Measurements from ENCODE around the gene DUSP18. TPM values are rescaled to one million over a fixed set of nuclear protein-coding genes. Genes with fewer than 3 reads are reported as not detected.

The DUSP18 gene
- total and polyA plus RNA-seq, 2 of the 4 experiments (the other 2 are of a cell fraction): 14.9 TPM

DNA sequence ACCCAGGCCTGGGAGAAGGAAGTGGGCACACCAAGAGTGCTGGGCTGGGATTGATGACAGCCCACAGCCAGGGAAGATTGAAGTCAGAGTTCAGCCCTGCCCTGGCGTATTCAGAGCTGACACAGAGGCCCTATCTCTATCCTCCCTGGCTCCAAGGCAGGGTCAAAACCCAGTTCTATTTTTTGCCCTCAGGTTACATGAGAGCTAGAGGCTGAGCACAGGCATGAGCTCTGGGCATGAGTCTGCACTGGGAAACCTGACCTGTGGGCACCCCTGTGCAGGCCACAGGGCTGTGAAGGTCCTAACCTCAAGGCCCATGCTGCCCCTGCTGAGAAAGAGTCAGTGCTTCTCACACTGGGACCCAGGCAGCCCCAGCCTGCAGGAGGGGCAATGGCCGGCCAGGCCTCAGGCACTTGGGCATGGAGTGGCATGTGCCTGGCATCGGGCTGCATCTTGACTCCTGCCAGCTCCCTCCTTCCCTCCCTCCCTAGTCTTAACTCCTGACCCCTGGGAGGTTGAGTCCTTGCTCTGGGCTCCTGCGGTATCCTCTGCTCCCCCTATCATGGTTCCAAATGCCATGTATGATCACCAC lies 26.7 kb downstream of the DUSP18 start:
- dilution Hi-C loops (cut with HindIII; ENCODE audit: low sequenced_read_pairs, unreplicated experiment): no loop called here
- CTCF ChIA-PET: interaction anchor here (0.6 kb wide), 1 partner anchor 23 kb away, joined by 3 read pairs; no protein-coding TSS in a partner anchor
- 100% methylated on average over 2 of the region's 4 CpGs; no CpG with 5 or more reads in 1 of the 2 experiments for WGBS, 2 experiments (ENCODE audit: extremely low coverage in 2 of 2, insufficient read length in 1 of 2)

More for the DNA sequence above, 26.7 kb downstream of the DUSP18 start:
- H2BK15ac ChIP-seq (ENCODE audit: low read depth, low read length): no peak overlapping the region
- in situ Hi-C loops (cut with MboI; ENCODE audit: low sequenced_read_pairs): no loop called here
- no peak overlapping the region for H3K27ac ChIP-seq (ENCODE audit: insufficient read depth, low read length)
- no peak overlapping the region for H3K56ac ChIP-seq (ENCODE audit: extremely low read depth, insufficient read depth, low read length)
- H3K14ac ChIP-seq (replicated peaks; ENCODE audit: low read depth, low read length): no peak overlapping the region
- no peaks in the 10 kb centered on the region for H3K36me3 ChIP-seq (ENCODE audit: control insufficient read depth, insufficient read depth, low read length)
- no peak overlapping the region for H2BK20ac ChIP-seq (ENCODE audit: low read depth, low read length)
- DNase-seq (no peak), ATAC-seq (ENCODE audit: low read depth) (no peak)
- H3K4me1 ChIP-seq (ENCODE audit: control insufficient read depth, insufficient read depth, low read length): peaks cover 23% of the 10 kb centered on the region
- H3K9ac ChIP-seq (ENCODE audit: low read depth, low read length): no peak overlapping the region
- H4K91ac ChIP-seq (ENCODE audit: insufficient read depth, low read depth, low read length): no peak overlapping the region
- no peak overlapping the region for H4K8ac ChIP-seq (ENCODE audit: low read depth in 2 of 2, low read length in 2 of 2)
- TF ChIP-seq, protein P1, sequence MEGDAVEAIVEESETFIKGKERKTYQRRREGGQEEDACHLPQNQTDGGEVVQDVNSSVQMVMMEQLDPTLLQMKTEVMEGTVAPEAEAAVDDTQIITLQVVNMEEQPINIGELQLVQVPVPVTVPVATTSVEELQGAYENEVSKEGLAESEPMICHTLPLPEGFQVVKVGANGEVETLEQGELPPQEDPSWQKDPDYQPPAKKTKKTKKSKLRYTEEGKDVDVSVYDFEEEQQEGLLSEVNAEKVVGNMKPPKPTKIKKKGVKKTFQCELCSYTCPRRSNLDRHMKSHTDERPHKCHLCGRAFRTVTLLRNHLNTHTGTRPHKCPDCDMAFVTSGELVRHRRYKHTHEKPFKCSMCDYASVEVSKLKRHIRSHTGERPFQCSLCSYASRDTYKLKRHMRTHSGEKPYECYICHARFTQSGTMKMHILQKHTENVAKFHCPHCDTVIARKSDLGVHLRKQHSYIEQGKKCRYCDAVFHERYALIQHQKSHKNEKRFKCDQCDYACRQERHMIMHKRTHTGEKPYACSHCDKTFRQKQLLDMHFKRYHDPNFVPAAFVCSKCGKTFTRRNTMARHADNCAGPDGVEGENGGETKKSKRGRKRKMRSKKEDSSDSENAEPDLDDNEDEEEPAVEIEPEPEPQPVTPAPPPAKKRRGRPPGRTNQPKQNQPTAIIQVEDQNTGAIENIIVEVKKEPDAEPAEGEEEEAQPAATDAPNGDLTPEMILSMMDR (conservative IDR thresholded peaks at IDR 0.05; ENCODE audit: low read depth, low read length): no peak
- no peak for TF ChIP-seq FOS (IDR thresholded peaks at IDR 0.05; ENCODE audit: low read depth, low read length)
- TF ChIP-seq BHLHE40 (IDR thresholded peaks at IDR 0.05; ENCODE audit: low read depth, low read length): no peak
- no peak for TF ChIP-seq SMC3 (IDR thresholded peaks at IDR 0.05; ENCODE audit: low read depth, low read length)
- TF ChIP-seq RCOR1 (IDR thresholded peaks at IDR 0.05; ENCODE audit: insufficient replicate concordance, low read length): no peak
- TF ChIP-seq MAZ (IDR thresholded peaks at IDR 0.05; ENCODE audit: borderline replicate concordance, low read depth, low read length): no peak
- no peak for TF ChIP-seq CEBPB (IDR thresholded peaks at IDR 0.05; ENCODE audit: low read depth, low read length)
- no peak for TF ChIP-seq MXI1 (IDR thresholded peaks at IDR 0.05; ENCODE audit: borderline replicate concordance, low read depth, low read length)
- TF ChIP-seq CHD1 (IDR thresholded peaks at IDR 0.05; ENCODE audit: low read depth, low read length): no peak
- no peak for TF ChIP-seq MAFK (IDR thresholded peaks at IDR 0.05; ENCODE audit: low read depth, low read length)
- H3K79me1 ChIP-seq (ENCODE audit: low read depth in 1 of 2, low read length in 2 of 2): peaks cover 29 to 60% of the 10 kb centered on the region in 2 experiments
- no TSS peak for BruUV-seq (replicated peaks)
- POLR2A ChIA-PET (ENCODE audit: unreplicated experiment): no interaction called here
- no peak overlapping the region for H2AK9ac ChIP-seq (replicated peaks; ENCODE audit: low read depth, low read length, poor library complexity)
- H2AK5ac ChIP-seq (ENCODE audit: low read depth, low read length): no peak overlapping the region
- no peaks in the 10 kb centered on the region for H3K9me3 ChIP-seq (ENCODE audit: control insufficient read depth, insufficient read depth, low read length)
- no peak overlapping the region for H3K18ac ChIP-seq (ENCODE audit: low read depth, low read length)
- no peak overlapping the region for H3K4me3 ChIP-seq (ENCODE audit: insufficient read depth, low read depth, low read length)
- intact Hi-C loops (cut with micrococcal nuclease): no loop called here
- no peak overlapping the region for H2BK5ac ChIP-seq (ENCODE audit: low read depth, low read length, poor library complexity, severe bottlenecking)
- no peak overlapping the region for H2BK120ac ChIP-seq (ENCODE audit: low read depth, low read length)
- H3K9me1 ChIP-seq (ENCODE audit: insufficient read depth, low read length): peaks cover 25% of the 10 kb centered on the region
- H3K27me3 ChIP-seq (ENCODE audit: control insufficient read depth, insufficient read depth, low read length): no peaks in the 10 kb centered on the region
- H3K4ac ChIP-seq (ENCODE audit: low read depth, low read length): no peak overlapping the region
- no peak overlapping the region for H3K4me2 ChIP-seq (ENCODE audit: low read depth, low read length)
- no peak overlapping the region for H3K23ac ChIP-seq (ENCODE audit: low read depth, low read length)
- H4K20me1 ChIP-seq (ENCODE audit: insufficient read depth, low read length): peaks cover 8% of the 10 kb centered on the region
- H2AFZ ChIP-seq (replicated peaks; ENCODE audit: low read length, poor library complexity): no peak overlapping the region
- H4K5ac ChIP-seq (ENCODE audit: low read depth, low read length): no peak overlapping the region
